GM18517 (cell line): ENCODE results near the gene PKNOX1.
"Not testable (repeated sequence)": the region's sequence is repeated elsewhere in the genome, so short reads cannot be mapped to it uniquely, and the experiment has no call there.

Experiments
- ATAC-seq: cut with Tn5 transposase; IDR thresholded peaks from one replicate; pipeline ENCODE4 v1.9.1; 2021; ENCODE audit warnings: mild to moderate bottlenecking, moderate library complexity; ENCODE audit not compliant: unreplicated experiment

PKNOX1 gene

GRCh38 chr21:43045165-43045875 lies 71.0 kb downstream of the PKNOX1 start:
- ATAC-seq = not testable (repeated sequence)

DNA sequence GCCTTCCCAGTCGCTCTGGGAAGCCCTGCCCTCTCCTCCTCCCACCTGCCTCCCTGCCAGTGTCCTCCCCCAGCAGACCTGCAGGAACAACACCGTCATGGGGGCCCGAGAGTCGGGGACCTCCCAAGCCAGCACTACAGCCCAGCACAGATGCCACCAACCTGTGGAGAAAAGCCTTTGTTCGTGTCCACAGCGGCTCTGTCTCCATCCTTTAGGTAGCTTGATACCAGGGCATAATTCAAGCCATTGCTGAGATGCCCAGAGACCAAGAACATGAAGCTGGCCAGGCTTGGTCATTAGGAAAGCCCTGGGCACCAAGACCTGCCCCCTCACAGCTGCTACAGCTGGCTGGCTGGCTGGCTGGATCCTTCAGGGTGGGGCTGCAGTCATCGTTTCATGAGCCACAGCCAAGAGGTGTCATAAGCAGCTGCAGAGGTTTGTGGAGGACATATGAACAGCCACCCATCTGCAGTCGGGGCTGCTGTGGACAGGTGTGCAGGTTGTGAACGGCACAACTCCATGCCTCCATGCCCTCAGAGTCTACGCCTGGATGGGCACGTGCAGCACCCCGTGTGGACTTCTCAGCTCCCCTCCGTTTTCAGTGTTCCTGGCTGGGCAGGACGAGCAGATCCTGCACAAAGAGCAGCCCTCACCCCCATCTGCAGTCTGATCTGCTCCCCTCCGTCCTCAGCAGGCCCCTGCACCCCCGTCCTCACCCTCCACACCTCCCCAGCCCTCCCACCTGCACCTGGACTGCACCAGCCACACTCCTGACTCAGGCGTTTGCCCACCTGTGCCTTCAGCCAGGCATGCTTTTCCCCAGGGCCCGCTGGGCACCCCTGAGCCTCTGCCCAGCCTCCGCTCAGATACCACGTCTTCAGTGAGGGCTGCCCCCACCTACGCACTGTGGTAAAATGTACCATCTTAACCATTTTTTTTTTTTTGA lies 71.8 kb downstream of the PKNOX1 start:
- ATAC-seq = not testable (repeated sequence)

DNA sequence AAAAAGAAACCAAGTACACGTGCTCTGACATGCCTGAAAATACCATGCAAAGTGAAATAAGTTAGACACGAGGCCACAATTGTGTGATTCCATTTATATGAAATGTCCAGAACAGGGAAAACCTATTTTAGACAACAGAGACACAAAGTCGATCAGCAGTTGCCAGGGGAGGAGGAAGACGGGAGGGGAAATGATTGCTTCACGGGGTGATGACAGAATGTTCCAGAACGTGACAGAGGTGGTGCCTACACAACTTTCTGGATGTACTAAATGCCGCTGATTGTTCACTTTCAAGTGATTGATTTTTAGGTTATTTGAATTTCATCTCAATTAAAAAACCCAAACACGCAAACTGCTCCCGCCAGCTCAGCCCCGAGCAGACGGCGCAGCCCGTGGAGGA lies 78.8 kb downstream of the PKNOX1 start:
- not testable (repeated sequence) for ATAC-seq

- not testable (repeated sequence) for ATAC-seq
These were observed 88.7 kb downstream of the PKNOX1 start for GRCh38 chr21:43062955-43063664.

DNA sequence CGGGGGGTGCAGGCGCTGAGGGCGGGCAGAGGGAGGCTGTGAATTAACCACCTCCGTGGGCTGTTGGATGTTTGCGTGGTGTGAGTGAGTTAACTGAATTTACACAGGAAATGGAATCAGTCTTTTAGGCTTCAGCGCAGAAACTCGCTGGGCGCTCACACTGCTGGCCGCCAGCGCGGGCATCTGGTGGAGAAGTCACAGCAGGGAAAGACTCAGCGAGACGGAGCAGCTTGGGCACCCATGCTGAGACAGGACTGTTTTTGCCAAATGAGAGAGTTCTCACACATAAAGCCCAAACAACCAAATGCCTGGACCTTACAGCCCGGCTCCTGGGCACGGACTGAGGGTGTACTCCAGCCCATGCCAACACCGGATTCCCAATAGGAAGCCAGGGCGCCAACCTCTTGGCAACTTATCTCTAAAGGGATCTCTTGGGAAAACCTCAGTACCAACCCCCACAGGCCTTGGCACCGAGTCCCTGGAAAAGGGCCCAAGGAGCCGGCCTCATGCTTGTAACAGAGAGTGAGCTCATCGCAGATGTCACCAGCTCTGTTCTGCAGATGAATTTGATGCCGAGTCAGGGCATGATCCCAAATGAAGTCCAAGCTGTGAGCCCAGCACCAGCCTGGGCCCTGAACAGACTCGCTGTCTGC lies 90.0 kb downstream of the PKNOX1 start:
- not testable (repeated sequence) for ATAC-seq

DNA sequence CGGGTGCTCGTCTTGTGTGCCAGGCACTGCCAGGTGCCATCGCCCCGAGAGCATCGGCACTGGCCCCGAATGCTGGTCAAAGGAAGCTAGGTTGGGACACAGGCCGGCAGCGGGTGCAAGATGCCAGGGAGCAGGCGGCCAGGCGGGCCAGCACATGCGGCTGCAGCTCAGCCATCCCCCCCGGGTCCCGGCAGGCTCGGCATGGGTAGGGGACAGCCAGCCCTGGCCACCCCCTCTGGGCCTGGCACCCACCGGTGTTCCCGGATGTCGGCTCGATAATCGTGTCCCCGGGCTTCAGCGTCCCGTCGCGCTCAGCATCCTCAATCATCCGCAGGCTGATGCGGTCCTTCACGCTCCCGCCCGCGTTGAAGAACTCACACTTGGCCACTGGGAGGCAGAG lies 91.6 kb downstream of the PKNOX1 start:
- ATAC-seq = not testable (repeated sequence)

- ATAC-seq = not testable (repeated sequence)
These were observed 92.3 kb downstream of the PKNOX1 start for GRCh38 chr21:43066690-43067089.

- ATAC-seq = not testable (repeated sequence)
These were observed 93.7 kb downstream of the PKNOX1 start for GRCh38 chr21:43068065-43068464.

GRCh38 chr21:43069682-43070081 lies 95.3 kb downstream of the PKNOX1 start:
- ATAC-seq = not testable (repeated sequence)

GRCh38 chr21:43072742-43073141 lies 98.4 kb downstream of the PKNOX1 start:
- not testable (repeated sequence) for ATAC-seq

DNA sequence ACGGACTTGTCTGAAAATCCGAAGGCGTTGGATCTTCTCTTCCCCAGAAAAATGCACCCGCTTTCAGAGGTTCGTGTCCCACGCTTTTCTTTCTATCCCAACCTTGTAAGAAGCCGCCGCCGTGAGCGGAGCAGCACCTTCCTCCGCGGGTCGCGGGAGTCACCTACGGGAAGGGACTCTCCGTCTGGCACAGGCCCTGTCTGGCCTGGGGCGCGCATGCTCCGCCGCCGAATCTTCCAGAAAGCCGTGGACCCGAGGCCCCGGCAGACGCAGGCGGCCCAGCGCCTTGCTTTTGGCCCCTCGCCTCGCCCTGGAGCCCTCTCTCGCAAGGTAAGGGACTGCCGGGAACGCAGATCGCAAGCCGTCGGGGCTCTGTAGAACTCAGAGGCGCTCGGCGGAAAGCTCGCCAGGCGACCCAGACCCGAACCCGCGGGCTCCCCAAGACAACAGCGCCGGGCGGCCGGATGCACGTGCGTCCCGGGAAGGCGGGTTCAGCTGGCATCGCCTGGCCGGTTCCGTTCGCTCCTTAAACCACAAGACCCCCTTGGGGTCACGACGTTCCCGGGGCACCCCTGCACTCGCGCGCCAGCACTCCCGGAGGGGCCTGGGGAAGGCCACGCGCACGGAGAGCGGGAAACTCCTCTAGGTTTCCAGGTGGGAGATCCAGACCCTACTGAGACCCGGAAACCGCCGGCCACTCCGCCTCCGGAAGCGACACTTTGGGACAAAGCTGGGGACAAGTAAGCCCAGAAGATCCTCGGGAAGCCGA lies 100.2 kb downstream of the PKNOX1 start:
- not testable (repeated sequence) for ATAC-seq

DNA sequence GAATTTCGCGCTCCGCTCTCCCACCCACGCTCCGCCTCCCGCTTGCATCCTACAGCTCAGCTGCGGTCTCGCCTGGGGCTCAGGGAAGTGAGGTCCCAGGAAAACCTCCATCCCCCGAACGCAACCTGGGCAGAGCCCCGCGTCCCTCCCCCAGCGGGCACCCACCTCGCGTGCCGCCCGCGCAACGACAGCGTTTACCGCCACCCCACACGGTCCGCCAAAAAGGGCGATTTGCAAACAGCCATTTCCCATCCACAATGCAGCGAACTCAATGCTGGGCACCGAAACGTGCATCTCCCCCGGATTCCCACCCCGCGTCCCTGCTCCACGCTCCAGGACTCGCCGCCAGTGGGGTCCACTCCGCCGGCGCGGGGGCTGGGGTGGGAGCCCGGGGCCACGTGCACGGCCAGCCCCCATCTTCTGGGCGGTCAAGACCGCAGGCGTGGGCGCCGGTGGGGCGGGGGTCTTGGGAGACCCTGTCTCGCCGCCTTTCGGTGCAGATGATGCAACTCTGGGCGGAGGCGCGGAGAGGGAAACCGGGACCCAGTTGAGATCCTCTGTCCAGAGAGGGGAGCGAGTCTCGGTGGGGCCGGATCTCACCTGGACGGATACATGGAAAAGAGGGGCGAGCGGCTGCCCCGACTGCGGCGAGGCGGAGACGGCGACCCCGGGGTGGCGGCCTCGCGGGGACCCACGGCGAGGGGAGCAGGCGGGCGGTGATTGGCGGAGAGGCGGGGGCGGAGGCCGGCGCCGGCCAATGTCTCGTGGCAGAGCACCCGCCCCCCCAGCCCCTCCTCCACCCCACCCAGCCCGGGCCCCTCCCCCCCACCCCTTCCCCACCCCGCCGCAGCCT lies 101.0 kb downstream of the PKNOX1 start, which contains the start of gene CBS:
CBS (minus strand) TSS at position 666 of the 853 bp plus-strand sequence. CDS start 3,642 bp downstream, outside the sequence.
- ATAC-seq = not testable (repeated sequence)

DNA sequence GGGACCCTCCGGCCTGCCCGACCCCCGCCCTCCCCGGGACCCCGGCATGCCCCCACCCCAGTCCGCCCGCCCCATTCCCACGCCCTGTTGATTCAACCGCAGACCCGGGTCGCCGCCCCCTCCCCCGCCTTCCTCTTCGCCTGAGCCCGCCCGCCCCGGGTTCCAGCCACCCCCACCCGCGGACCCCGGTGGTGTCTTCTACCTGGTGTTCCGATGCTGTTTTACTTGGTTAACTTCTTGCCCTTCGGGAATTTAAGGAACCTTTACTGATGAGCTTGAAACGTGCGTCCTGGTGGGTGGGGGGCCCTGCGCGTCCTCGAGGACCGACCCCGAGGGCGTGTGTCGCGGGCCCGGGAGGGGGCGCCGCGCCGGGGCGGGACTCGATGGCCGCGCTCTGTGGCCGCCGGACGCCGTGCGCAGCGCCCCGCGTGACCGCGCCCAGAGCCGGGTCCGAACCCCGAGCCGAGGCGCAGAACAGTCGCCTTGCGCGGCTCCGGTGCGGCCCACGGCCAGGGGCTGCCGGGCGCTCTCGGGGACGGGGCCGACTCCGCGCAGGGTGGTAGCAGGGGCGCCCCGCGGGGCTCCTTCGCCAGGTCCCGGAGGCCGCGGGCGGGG lies 101.8 kb downstream of the PKNOX1 start:
- not testable (repeated sequence) for ATAC-seq

GRCh38 chr21:43076643-43077042 lies 102.3 kb downstream of the PKNOX1 start:
- not testable (repeated sequence) for ATAC-seq

DNA sequence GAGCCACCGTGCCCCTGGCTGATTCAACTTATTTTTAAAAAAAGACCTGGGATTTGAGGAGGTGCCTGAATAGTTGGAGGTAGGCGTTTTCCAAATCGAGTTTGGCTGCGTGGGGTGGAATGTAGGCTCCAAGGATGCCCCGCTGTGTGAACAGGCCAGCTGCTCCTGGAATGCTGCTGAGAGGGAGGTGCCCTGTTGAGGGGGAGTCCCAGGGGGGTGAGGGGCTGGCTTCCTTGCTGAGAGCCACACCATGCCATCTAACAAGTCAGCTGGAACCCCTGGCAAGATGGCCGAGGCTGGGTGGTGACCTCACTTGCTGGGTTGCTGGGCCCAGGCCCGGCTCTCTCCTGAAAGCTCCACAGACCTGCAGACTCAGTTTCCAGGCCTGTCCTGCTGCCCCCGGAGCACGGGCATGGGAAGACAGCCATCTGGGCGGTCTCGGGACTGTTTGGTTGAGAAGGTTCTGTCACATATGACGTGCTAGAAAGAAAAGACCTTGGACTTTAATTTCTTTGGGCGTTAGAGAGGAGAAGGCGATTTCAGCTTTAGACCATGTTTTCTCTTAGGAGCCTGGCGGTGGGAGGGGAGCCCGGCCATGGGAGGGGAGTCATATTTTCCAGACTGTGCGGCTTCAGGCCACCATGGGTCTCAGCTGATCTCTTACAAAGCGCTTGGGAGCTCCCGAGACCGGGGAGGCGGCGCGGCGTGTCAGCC lies 108.4 kb downstream of the PKNOX1 start:
- ATAC-seq = not testable (repeated sequence)
